ENCODE results near the gene CNTN2.

CNTN2 gene

DNA sequence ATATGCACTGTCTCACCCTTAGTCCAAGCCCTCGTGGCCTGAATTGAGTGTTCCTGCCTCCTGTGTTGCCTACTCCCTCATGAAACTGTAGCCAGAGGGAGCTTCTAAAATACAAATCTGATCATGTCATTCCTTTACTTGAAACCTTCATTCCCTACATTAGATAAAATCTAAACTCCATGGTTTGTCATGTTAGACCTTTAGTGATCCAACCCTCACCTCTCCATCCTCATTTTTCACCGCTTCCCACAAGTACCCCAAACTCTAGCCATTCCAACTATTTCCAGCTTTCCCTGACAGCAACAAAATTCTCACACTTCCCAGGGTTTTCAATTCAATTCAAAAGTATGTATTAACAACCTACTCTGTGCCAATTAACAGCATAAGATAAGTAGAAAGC, 18.3 kb upstream of the CNTN2 start:
- no peak for DNase-seq (ENCODE audit: low read depth, low spot score)

DNA sequence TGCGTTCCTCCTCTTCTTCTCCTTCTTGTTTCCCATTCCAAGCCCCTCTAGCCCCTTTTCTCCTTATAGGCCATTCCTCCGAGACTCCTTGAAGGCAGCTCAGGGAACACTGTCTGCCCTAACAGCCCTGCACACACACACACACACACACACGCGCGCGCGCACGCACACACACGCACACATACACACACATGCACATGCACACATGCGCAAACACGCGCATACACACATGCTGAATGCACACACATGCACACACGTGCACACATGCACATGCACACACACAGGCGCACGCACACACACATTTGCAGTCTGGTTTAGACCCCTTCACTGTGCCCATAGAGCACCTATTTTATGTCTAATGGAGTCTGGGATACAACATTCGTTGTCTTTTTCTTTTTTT, 17.8 kb upstream of the CNTN2 start:
- DNase-seq (ENCODE audit: low read depth, low spot score), result no peak

DNA sequence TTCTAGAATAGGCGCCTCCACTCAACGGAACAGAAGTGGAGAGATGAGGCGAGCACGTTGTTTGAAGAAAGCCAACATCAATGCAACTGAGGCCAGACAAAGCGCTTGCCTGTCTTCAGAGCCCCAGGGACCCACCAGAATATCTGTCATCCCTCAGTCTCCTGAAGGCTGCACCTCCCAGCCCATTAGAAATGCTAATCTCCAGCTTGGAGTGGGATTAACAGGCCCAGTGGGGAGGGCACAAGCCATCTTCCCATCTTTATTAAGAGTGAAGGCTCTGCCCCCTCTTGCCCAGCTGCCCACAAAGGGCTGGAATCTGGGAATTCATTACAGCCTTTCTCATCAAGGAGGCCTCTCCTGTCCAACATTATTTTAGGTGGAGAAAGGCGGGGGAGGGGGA, 16.8 kb upstream of the CNTN2 start:
- no peak for DNase-seq (ENCODE audit: low read depth, low spot score)

DNA sequence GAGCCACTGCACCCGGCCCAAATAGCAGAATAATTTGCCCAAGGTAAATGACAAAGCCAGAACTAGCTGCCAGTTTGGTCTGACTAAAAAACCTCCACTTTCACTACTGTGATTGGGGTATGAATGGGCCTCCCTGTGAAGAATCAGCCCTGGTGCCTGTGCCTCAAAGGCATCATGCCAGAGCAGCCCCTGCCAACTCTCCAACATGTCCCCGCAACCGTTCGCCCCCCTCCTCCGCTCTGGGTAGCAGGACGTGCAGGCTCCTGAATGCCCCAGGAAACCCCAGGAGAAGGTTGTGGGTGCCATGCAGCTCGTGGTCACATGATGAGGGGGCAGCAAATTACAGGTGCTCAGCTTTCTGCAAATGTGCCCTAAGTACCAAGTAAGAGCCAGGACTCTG, 14.6 kb upstream of the CNTN2 start:
- no peak for DNase-seq (ENCODE audit: low read depth, low spot score)

DNA sequence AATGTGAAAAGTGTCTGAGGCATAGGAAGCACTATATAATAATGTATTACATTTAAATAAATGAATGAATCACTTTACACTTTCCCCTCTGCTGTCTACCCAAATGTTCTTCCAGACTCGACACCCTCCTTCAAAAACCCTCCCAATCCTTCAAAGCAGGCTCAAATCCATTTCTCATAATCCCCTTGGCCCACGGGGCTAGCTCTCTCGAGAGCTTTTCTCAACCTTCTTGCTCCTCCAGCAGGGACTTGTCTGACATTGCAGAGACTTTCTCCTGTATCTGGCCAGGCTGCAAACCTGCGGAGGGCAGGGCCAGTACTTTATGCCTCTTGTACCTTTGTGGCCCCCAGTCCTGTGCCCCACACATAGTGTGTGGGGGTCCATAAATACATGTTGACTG, 14.1 kb upstream of the CNTN2 start:
- no peak for DNase-seq (ENCODE audit: low read depth, low spot score)

DNA sequence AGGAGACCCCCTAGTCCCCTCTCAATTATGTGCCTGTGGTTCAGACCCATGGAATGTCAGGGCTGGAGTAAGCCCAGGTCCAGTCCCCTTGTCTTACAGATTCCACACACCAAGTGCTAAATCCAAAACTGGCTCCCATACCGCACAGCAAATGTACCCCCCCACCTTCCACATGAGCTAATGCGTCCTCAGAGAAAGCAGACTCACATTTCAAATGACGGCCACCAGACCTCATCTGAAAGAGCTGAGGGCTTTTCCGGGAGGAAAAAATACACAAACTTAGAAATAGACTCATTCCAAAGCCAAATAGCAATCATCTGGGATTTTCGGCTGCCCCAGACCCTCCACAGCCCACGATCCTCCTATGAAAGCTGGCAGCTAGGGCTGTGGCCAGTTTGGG, 12.8 kb upstream of the CNTN2 start:
- DNase-seq (ENCODE audit: low read depth, low spot score), result no peak

DNA sequence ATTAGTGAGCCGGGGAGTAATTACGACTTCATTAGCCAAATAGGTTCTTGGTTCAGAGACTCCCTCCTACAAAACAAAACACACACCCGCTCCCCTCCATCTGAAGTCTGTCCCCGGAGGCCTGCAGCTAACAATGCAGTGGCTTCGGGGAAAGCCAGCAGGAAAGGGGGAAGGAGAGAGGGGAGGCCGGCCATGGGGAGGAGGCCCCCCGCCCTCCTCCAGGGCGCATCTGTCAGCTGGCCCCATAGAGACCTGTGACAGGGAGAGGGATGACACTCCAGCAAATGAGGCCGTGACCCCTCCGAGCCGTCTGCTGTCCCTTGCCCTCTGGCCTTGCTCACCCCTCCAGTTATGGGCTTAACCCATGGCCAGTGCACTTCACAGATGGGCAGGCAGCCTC, 12.1 kb upstream of the CNTN2 start:
- DNase-seq (ENCODE audit: low read depth, low spot score), result no peak

DNA sequence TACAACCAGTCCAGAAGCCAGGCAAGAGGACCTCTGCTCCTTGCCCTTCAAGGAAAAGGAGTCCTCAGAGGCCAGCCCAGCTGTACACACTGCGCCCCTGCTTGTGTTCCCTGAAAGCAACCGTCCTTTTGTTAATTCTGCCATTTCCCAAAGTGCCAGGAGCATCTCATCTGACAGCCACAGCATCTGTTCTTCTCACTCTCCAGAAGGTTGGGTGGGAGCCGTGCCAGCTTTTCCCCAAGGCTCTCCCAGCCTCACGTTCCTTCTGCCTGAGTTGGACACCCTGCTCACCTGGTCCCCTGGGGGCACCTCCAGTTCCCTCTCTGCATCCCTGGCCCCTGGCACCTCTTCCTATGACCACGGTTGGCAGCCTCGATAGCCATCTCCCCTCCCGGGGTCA, 10.5 kb upstream of the CNTN2 start:
- DNase-seq (ENCODE audit: low read depth, low spot score), result no peak

DNA sequence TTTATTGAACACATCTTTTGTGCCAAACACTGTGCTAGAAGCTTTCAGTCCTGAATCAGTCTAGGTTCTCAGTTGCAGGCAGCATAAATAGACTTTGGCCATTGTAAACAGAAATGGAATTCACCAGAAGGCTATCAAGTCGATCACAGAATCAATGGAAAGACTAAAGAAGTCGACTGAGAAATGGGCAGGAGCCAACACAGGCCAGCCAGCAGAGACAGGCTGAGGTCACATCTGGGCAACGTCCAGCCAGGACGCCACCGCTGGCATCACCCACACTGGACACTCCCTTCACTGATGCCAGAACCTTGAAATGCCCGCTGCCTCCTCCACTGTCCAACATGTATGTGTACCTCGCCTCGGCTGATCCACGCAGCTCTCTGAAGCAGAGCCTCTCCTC, 5.5 kb upstream of the CNTN2 start:
- DNase-seq (ENCODE audit: low read depth, low spot score), result no peak

DNA sequence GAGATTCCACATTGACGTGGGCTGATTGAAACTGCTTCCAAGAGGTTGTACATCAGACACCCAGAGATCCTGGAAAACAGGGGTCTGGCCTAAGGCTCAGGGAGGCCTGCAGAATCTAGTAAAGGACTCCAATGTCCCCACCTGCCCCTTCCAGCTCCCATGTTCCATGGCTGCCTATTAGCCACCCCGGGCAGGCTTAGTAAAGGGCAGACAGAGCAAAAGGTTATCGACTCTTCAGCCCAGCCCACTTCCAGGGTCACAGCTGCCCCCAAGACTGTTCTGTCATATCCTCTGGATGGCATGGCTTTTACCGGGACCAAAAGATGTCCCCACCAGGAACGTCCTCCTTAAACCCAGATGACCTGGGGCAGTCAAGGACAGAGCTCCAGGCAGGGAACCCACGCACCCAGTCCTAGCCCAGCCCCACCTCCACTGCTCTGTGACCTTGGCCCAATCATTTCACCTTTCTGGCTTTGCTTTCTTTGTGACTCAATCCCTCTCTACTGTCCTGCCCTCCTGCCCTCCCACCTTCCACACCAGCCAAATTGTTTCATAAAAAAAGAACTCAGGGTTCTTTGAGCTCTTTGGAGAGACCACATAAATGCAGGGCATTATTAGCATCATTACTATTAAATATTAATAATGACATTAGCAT, 4.8 kb upstream of the CNTN2 start:
- DNase-seq (ENCODE audit: low read depth, low spot score), result no peak

DNA sequence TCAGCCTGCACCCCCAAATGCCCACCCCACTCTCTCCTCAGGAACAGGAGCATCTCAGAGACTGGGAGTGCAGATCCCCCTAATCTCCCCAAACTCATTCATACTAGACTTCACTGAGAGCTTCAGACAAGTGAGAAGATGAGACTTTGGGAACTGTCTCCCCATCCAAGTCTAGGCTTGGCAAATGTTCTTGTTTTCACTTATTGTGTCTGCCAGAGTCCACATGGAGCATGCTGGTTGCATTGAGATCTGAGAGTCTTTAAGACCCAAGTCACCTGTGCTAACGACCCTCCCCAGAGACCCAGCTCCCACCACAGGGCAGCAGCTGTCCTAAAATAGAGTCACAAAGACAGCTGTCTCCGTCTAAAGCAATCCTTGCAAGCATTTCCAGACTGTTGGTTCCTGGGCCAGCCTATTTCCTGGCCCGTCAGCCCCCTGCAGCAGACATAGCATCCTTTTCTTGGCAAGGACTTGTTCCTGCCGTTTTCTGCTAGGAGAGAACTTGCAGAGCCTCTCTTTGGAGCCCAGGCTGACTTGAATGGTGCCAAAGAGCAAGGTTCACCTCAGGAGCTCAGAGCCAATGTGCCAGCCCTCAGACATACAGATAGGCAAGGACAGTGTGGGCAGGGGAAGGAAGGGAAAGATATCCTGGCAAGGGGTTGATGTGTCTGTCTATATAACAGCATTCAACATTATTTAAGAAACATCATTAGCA, 1.9 kb upstream of the CNTN2 start:
- no peak for DNase-seq (ENCODE audit: low read depth, low spot score)

DNA sequence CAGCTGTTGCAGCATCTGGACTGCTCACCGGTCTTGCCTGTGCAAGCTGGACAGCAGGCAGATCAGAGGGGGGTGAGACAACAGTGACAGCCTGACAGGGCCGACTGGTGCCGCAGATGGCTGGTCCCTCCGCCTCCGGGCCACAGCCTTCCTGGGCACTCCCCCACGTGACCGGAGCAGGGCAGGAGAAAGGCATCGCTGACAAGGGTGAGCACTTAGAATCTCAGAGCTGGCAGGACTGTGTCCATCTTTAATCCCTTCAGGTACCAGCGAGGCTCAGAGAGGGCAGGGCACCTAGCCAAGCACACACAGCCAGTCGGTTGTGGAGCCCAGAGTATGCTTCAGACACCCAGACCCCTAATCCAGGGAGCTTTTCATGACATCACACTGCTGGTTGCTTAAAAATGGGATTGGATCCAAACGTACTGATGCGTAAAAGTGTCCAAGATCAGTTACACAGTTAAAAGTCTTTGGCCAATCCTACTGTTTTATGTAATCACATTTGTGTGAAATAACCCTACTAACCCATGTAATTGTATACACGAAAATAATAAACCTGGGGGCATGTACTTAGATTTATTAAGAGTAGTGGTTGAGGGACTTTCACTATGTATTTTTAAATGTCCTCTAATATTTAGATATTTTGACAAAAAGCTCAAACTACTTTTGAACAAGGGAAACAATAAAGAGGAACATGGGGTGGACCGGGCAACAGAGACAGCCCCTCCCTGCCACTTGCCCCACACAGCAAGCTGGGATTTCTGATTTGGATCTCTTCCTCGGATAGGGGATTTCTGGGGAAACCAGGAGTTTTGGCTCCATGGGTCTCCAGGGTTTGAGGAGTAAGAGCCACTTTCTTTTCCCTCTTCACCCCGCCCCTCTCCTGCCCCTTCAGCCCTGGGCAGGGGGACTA, 758 bp upstream of the CNTN2 start:
- DNase-seq (ENCODE audit: low read depth, low spot score), result no peak

DNA sequence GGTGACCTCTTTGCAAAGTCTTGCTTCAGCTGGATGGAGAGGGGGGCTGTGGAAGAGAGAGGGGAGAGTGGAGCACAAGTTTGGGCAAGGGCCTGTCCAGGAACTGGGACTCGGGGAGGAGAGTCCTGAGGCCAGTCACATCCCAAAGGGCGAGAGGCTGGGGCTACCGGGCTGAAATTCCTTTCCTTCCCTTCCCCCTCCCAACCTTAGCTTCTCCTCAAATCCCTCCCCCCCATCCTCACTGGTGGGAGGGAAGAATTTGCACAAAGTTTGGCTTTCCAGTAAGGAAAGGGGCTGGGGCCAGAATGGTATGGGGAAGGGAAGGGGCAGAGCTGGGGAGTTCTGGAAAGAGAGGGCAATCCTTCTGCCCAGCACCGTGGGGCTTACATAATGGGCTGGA, 854 bp downstream of the CNTN2 start:
- no peak for DNase-seq (ENCODE audit: low read depth, low spot score)

DNA sequence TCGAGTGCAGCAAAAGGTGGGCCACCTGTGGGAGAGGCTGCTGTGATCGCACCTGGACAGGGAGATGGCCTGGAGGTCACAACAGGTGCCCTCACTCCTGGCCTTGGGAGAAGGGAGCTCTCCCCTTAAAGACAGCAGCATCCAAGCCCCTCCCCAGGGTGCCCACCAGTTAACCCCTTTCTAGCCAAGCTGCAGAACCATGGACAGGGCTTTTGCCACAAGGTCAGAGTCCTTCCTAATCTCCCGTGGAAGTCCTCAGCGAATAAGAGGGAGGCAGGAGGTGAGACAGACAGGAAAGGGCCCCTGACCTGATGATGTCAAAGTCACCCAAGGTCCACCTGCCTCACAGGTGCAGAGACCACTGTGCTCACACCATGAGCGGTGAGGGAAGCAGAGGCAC, 1.7 kb downstream of the CNTN2 start:
- no peak for DNase-seq (ENCODE audit: low read depth, low spot score)

DNA sequence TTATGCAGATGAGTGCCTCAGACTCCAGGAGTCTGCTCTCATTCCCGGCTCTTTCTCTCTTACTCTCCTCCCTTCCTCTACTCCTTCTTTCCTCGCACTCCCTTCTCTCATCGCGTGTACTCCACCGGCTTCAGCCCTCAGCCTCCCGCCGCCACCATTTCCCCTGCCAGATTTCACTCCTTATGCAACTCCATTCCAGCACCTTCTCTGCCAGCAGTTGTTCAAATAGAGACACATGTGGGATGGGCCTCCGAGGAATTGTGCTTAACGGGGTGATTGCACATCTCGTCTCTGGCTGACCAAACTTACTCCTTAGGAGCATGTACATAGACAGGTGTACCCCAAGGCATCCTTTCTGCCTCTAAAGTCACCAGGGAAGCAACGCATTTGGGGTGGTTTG, 2.1 kb downstream of the CNTN2 start:
- no peak for DNase-seq (ENCODE audit: low read depth, low spot score)

DNA sequence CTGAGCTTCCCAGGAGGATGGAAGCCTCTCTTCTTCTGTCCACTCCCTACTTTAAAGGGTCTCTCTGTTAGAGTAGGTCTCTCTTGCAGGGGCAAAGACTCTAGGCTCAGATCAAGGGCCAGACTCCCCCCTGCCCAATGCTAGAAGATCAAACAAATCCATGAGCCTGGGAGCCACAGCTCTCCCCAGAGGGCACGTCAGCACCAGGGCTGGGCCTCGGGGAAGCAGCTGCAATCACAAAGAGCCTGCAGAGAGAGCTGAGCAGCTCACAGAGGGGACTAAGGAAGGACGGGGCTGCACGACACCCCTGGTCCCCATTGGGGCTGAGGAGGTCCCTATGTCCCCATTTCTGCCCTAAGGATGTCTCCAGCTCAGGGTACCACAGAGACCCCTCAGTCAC, 3.9 kb downstream of the CNTN2 start:
- DNase-seq (ENCODE audit: low read depth, low spot score), result no peak

DNA sequence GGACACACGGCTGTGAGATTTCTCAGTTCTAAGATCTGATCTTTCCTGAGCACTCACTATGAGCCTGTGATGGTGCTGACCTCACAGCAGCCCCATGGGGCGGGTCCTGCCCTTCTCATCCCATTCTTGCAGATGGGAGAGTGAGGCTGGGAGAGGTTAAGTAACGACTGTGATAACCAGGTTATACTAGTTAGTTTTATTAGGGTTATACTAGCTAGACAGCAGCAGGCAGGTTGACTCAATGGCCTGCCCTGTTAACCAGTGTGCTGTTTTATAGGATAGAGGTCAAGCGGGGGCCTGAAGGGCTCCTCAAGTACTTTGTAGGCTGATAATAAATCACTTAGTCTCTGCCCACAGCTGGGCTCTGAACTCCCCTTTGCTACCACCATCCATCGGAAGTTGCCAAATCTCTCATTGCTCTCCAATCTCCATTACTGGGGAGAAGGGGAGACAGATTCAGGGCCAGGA, 4.8 kb downstream of the CNTN2 start:
- DNase-seq (ENCODE audit: low read depth, low spot score), result no peak

DNA sequence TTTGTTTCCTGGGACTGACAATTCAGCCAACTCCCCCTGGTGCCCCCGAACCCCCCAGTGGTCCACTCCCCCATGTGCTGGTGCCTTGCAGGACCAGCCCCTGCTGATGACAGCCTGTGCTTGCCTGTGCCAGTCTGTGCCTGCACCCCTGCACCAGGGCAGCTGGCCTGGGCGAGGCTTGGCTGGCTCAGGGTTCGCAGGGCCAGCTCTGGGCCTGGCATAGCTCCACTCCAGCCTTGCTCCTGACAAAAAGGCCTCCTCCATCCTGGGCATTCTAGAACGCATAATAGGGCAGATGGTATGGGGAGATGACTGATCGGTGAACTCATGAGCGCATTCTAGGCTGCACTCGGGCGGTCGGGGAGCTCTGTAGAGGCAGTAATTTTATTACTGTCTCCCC, 5.4 kb downstream of the CNTN2 start:
- DNase-seq (ENCODE audit: low read depth, low spot score), result no peak

DNA sequence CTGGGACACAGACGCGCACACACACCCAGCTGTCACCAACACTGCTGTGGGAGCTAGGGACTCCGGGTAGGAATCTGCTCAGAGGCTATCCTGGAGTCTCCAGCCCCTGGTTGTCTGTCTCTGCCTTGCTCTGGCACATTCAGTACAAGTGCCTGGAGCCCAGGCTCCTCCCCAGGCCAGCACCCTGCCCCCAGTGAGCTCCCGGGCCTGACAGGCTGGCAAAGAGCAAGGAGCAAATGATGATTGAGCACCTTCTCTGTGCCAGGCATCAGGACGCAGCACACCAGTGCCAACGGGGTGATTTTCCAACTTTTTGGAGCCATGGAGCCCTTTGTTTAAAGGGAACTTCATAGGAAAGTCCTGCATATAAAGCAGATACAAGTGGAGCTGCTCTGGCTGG, 6.5 kb downstream of the CNTN2 start:
- DNase-seq (ENCODE audit: low read depth, low spot score), result no peak

DNA sequence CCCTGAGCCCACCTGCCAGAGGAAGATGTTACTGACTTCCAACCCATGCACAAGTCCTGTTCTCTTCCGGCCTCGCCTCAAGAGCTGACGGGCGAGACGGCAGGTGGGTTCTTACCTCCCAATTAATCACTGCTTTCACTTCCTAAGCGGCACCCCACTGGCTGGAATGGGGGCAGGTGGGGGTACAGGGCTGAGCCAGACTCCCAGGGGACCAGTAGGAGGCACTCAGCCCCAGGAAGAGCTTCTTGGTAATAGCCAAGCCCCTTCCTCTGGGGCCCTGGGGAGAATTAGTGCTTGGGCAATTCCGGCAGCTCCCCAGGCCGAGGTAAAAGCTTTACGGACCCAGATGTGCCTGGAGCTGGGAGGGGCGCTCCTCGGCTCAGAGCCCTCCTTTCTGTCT, 9.7 kb downstream of the CNTN2 start:
- DNase-seq (ENCODE audit: low read depth, low spot score), result no peak

DNA sequence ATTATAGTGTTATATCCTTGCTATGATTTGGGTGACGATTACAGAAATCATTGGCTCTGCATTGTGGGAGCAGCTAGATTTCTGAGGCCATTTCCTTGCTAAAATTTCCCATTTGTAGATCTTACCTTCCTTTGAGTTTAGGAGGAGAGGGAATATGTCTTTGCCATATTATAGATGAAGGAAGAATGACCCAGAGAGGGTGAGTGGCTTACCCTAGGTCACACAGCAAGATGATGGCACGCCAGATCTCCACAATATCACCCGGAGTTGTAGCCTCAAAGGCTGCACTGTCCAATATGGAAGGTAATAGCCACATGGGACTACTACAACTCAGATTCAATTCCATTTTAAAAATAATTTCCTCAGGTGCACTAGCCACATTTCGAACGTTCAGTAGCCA, 10.3 kb downstream of the CNTN2 start:
- DNase-seq (ENCODE audit: low read depth, low spot score), result no peak

DNA sequence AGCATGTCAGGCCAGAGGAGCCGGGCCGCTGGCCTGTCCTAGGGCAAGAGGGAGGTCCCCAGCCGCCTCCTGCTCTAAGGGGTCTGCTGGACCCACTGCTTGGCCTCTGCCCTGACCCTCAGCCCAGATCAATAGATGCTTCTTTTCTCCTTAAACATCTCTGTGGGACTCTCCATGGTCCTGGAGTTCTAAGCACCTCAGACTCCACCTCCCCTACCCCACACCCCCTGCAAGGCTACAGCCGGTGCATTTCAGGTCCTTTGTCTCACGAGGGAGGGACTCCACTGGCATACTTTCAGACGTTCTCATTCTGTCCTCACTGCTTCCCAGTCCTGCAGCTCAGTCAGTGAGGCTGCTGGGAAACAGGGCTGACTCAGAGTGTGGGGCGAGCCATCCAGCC, 11.0 kb downstream of the CNTN2 start:
- DNase-seq (ENCODE audit: low read depth, low spot score), result no peak

DNA sequence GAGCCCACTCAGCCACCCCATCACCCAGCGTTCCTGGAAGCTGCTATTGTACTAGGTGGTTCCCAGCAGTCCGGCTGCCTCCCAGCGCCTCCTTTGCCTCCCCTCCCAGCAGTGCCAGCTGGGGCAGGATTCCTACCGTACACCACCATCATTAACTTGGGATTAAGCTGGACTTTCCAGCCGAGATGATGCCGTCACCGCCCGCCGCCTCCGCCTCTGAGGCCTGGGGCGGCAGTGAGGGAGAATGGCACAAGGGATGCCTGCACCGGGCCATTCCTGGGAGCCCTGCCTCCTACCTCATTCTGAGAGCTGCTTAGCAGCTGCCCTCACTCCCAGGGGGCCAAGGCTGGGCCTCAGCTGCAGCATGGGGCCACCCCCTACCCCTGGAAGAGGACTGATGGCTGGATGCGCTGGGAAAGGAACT, 13.2 kb downstream of the CNTN2 start:
- no peak for DNase-seq (ENCODE audit: low read depth, low spot score)
